H9 (cell line): ENCODE data around the gene SMARCA2. TPM values are rescaled to one million over a fixed set of nuclear protein-coding genes. Genes with fewer than 3 reads are reported as not detected.

Source experiments
- DNase-seq: peaks from one replicate; pipeline ENCODE4 v3.0.0-alpha.2; 2017
- H2AFZ ChIP-seq: one replicate; pipeline ENCODE4 v1.6.1; 2013; ENCODE audit warnings: mild to moderate bottlenecking, low read length, control low read depth, moderate library complexity
- H2AK5ac ChIP-seq: 2 replicates; pipeline ENCODE4 v1.6.1; 2013; ENCODE audit warnings: low read length, control low read depth, mixed read lengths; ENCODE audit not compliant: insufficient read length
- H2BK120ac ChIP-seq: one replicate; pipeline ENCODE4 v1.6.1; 2013; ENCODE audit warnings: low read depth, mild to moderate bottlenecking, low read length, control low read depth, inconsistent platforms; ENCODE audit not compliant: poor library complexity, severe bottlenecking
- H2BK12ac ChIP-seq: 2 replicates; pipeline ENCODE4 v1.6.1; 2013; ENCODE audit warnings: low read length, control low read depth, mixed read lengths, low read depth; ENCODE audit not compliant: insufficient read length
- H2BK15ac ChIP-seq: 2 replicates; pipeline ENCODE4 v1.6.1; 2013; ENCODE audit warnings: low read depth, low read length, control low read depth
- H2BK20ac ChIP-seq: one replicate; pipeline ENCODE4 v1.6.1; 2013; ENCODE audit warnings: low read depth, mild to moderate bottlenecking, low read length, control low read depth, inconsistent platforms; ENCODE audit not compliant: poor library complexity, severe bottlenecking
- H2BK5ac ChIP-seq: 2 replicates; pipeline ENCODE4 v1.6.1; 2013; ENCODE audit warnings: low read length, control low read depth, mixed read lengths; ENCODE audit not compliant: insufficient read length
- H3K14ac ChIP-seq: 2 replicates; pipeline ENCODE4 v1.6.1; 2013; ENCODE audit warnings: low read length, control low read depth; ENCODE audit not compliant: insufficient read depth
- H3K18ac ChIP-seq: 2 replicates; pipeline ENCODE4 v1.6.1; 2013; ENCODE audit warnings: low read depth, mild to moderate bottlenecking, mixed read lengths, low read length, control low read depth; ENCODE audit not compliant: insufficient read length
- H3K23ac ChIP-seq: 2 replicates; pipeline ENCODE4 v1.6.1; 2013; ENCODE audit warnings: low read length, control low read depth, mixed read lengths, low read depth; ENCODE audit not compliant: insufficient read length
- H3K23me2 ChIP-seq: 2 replicates; pipeline ENCODE4 v1.6.1; 2013; ENCODE audit warnings: low read depth, mild to moderate bottlenecking, mixed read lengths, low read length, control low read depth; ENCODE audit not compliant: insufficient read length, poor library complexity, severe bottlenecking
- H3K27ac ChIP-seq: 2 replicates; pipeline ENCODE4 v1.5.1; 2013; ENCODE audit warnings: low read length, control low read depth, mixed read lengths, low read depth; ENCODE audit not compliant: insufficient read length
- H3K27me3 ChIP-seq: 2 replicates; pipeline ENCODE4 v1.6.1; 2013; ENCODE audit warnings: low read length, control low read depth, inconsistent platforms; ENCODE audit not compliant: insufficient read depth
- H3K4ac ChIP-seq: 2 replicates; pipeline ENCODE4 v1.6.1; 2013; ENCODE audit warnings: low read depth, mild to moderate bottlenecking, control low read depth, inconsistent platforms, low read length, moderate library complexity
- H3K4me1 ChIP-seq: 2 replicates; pipeline ENCODE4 v1.6.1; 2013; ENCODE audit warnings: low read length, control low read depth, inconsistent platforms; ENCODE audit not compliant: insufficient read depth
- H3K4me2 ChIP-seq: 2 replicates; pipeline ENCODE4 v1.6.1; 2013; ENCODE audit warnings: low read length, control low read depth, mixed read lengths; ENCODE audit not compliant: insufficient read length, insufficient read depth
- H3K56ac ChIP-seq: 2 replicates; pipeline ENCODE4 v1.6.1; 2013; ENCODE audit warnings: low read depth, mild to moderate bottlenecking, mixed read lengths, low read length, control low read depth; ENCODE audit not compliant: insufficient read length
- H3K79me1 ChIP-seq: 2 replicates; pipeline ENCODE4 v1.6.1; 2013; ENCODE audit warnings: low read depth, mild to moderate bottlenecking, moderate library complexity, low read length, control low read depth, inconsistent platforms; ENCODE audit not compliant: insufficient read depth, poor library complexity, severe bottlenecking
- H3K79me2 ChIP-seq: 2 replicates; pipeline ENCODE4 v1.6.1; 2013; ENCODE audit warnings: low read length, control low read depth, inconsistent platforms; ENCODE audit not compliant: insufficient read depth
- H3K9ac ChIP-seq: 2 replicates; pipeline ENCODE4 v1.6.1; 2013; ENCODE audit warnings: low read length, control low read depth, mixed read lengths; ENCODE audit not compliant: insufficient read length; ENCODE audit errors: extremely low read depth
- H3K9me3 ChIP-seq: one replicate; pipeline ENCODE4 v1.6.1; 2013; ENCODE audit warnings: low read depth, low read length, inconsistent platforms; ENCODE audit not compliant: control insufficient read depth
- H3T11ph ChIP-seq: one replicate; pipeline ENCODE4 v1.6.1; 2013; ENCODE audit warnings: mild to moderate bottlenecking, low read length, control low read depth, inconsistent platforms
- H4K20me1 ChIP-seq: one replicate; pipeline ENCODE4 v1.6.1; 2013; ENCODE audit not compliant: control insufficient read depth, insufficient read length, insufficient read depth
- H4K5ac ChIP-seq: 2 replicates; pipeline ENCODE4 v1.6.1; 2013; ENCODE audit warnings: low read depth, mild to moderate bottlenecking, mixed read lengths, low read length, control low read depth; ENCODE audit not compliant: insufficient read length
- H4K8ac ChIP-seq: replicated peaks from 2 replicates; pipeline ENCODE4 v1.6.1; 2013; ENCODE audit warnings: low read length, control low read depth, mixed read lengths, low read depth; ENCODE audit not compliant: insufficient read length
- H4K91ac ChIP-seq: 2 replicates; pipeline ENCODE4 v1.6.1; 2013; ENCODE audit warnings: low read depth, mild to moderate bottlenecking, moderate library complexity, mixed read lengths, low read length, control low read depth; ENCODE audit not compliant: insufficient read length
- H3K27ac Mint-ChIP-seq, 3 experiments: 2 replicates in 2 of 3; 3 replicates in 1 of 3; pipeline ENCODE4 v1.8.0; 2020 to 2021; ENCODE audit warnings: mixed read lengths in 3 of 3, mild to moderate bottlenecking in 1 of 3, moderate library complexity in 1 of 3
- H3K27me3 Mint-ChIP-seq: 2 replicates; pipeline ENCODE4 v1.8.0; 2021; ENCODE audit warnings: low read depth, mild to moderate bottlenecking, moderate library complexity, mixed read lengths
- H3K36me3 Mint-ChIP-seq, 3 experiments: 2 replicates in 2 of 3; 3 replicates in 1 of 3; pipeline ENCODE4 v1.8.0; 2020 to 2021; ENCODE audit warnings: low read depth in 3 of 3, mixed read lengths in 3 of 3; ENCODE audit not compliant: insufficient read depth in 1 of 3
- H3K4me1 Mint-ChIP-seq, 2 experiments: 2 replicates each; pipeline ENCODE4 v1.8.0; 2020; ENCODE audit warnings: mixed read lengths in 2 of 2
- H3K4me3 Mint-ChIP-seq, 2 experiments: 2 replicates in 1 of 2; 3 replicates in 1 of 2; pipeline ENCODE4 v1.8.0; 2020 to 2021; ENCODE audit warnings: mild to moderate bottlenecking in 2 of 2, mixed read lengths in 2 of 2, moderate library complexity in 1 of 2
- H3K9me3 Mint-ChIP-seq, 2 experiments: 2 replicates in 1 of 2; 3 replicates in 1 of 2; pipeline ENCODE4 v1.8.0; 2020; ENCODE audit warnings: mild to moderate bottlenecking in 2 of 2, mixed read lengths in 2 of 2, moderate library complexity in 1 of 2
- WGBS: extraction: QIAGEN DNeasy Blood & Tissue Kit; methylation state at CpG from one replicate; pipeline ENCODE4 v1.1.7; 2013; ENCODE audit warnings: missing lambda C conversion rate, low lambda C conversion rate, mixed read lengths; ENCODE audit not compliant: insufficient read length; ENCODE audit errors: extremely low coverage; 5-methylcytosine and 5-hydroxymethylcytosine counted together
- total RNA-seq: library from RNA; stranded (reverse); gene quantifications from 2 replicates; pipeline ENCODE4 v1.2.1, GENCODE V29; 2021
- TF ChIP-seq, protein P1 (sequence below): fragments of 200-600 bp; sonication (generic); conservative IDR thresholded peaks from 3 replicates; pipeline ENCODE4 v1.8.0; 2021; ENCODE audit warnings: antibody characterized with exemption, mild to moderate bottlenecking

SMARCA2 gene
- total RNA-seq, 1 experiment from 2014 or later = 15.3 TPM

GRCh38 chr9:2093920-2094597, 78.9 kb downstream of the SMARCA2 start:
- Histone ChIP-seq H2AK5ac (no peak overlapping the region), H2BK5ac (no peak overlapping the region), H3K14ac (no peak overlapping the region), H3K27me3 (no peaks in the 10 kb centered on the region), H3K4me1 (no peaks in the 10 kb centered on the region), H3K79me1 (no peaks in the 10 kb centered on the region), H3K23ac (no peak overlapping the region), H3K4me2 (no peak overlapping the region), H3K9ac (no peak overlapping the region), H3K4ac (no peak overlapping the region), H3T11ph (no peak overlapping the region), H3K9me3 (no peaks in the 10 kb centered on the region), H2BK20ac (no peak overlapping the region), H4K8ac (no peak overlapping the region), H3K23me2 (no peaks in the 10 kb centered on the region), H4K5ac (no peak overlapping the region), H3K27ac (no peak overlapping the region), H3K56ac (no peak overlapping the region), H2BK15ac (no peak overlapping the region), H2AFZ (no peak overlapping the region), H4K91ac (no peak overlapping the region), H2BK120ac (no peak overlapping the region), H3K79me2 (no peaks in the 10 kb centered on the region), H2BK12ac (no peak overlapping the region), H3K18ac (no peak overlapping the region), H4K20me1 (no peaks in the 10 kb centered on the region)
- H3K36me3 Mint-ChIP-seq = no peaks in the 10 kb centered on the region
- WGBS = no CpG with 5 or more reads among the region's 2 CpGs
- DNase-seq = peak; percentile 65
- no peaks in the 10 kb centered on the region for H3K9me3 Mint-ChIP-seq
- H3K27ac Mint-ChIP-seq = peak overlapping the region in 1 of 3 experiments; percentile 27; a peak in 1 of 7 replicates
- TF ChIP-seq, protein P1, sequence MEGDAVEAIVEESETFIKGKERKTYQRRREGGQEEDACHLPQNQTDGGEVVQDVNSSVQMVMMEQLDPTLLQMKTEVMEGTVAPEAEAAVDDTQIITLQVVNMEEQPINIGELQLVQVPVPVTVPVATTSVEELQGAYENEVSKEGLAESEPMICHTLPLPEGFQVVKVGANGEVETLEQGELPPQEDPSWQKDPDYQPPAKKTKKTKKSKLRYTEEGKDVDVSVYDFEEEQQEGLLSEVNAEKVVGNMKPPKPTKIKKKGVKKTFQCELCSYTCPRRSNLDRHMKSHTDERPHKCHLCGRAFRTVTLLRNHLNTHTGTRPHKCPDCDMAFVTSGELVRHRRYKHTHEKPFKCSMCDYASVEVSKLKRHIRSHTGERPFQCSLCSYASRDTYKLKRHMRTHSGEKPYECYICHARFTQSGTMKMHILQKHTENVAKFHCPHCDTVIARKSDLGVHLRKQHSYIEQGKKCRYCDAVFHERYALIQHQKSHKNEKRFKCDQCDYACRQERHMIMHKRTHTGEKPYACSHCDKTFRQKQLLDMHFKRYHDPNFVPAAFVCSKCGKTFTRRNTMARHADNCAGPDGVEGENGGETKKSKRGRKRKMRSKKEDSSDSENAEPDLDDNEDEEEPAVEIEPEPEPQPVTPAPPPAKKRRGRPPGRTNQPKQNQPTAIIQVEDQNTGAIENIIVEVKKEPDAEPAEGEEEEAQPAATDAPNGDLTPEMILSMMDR = no peak
- H3K4me3 Mint-ChIP-seq = no peak overlapping the region
- H3K27me3 Mint-ChIP-seq = no peaks in the 10 kb centered on the region
- H3K4me1 Mint-ChIP-seq = peaks cover 9 to 13% of the 10 kb centered on the region in 2 experiments
